ENCODE data around the gene PRPF18. TPM values are rescaled to one million over a fixed set of nuclear protein-coding genes. Genes with fewer than 3 reads are reported as not detected.

The PRPF18 gene
- total and polyA plus RNA-seq, 9 donors, result 13.0 to 22.4 (median 18.2) TPM

- no peak for TF ChIP-seq CTCF (IDR thresholded peaks at IDR 0.05)
- no peak for TF ChIP-seq POLR2A (IDR thresholded peaks at IDR 0.05)
- no peak for TF ChIP-seq EP300 (IDR thresholded peaks at IDR 0.05)
- H3K4me1 ChIP-seq (ENCODE audit: insufficient read depth), result no peaks in the 10 kb centered on the region
- 82 to 91% (median 84%) methylated on average over 3 of the region's 3 CpGs for WGBS, 3 donors
- H3K4me3 ChIP-seq, result no peak overlapping the region
- H3K36me3 ChIP-seq, result no peaks in the 10 kb centered on the region
- no peak overlapping the region for H3K27ac ChIP-seq
- DNase-seq, result no peak
- H3K9me3 ChIP-seq, result peaks cover 0 to 3% of the 10 kb centered on the region in 2 donors
- intact Hi-C loops (cut with DNase I), result no loop called here
- no peaks in the 10 kb centered on the region for H3K27me3 ChIP-seq
These were observed 22.2 kb upstream of the PRPF18 start for GRCh38 chr10:13564576-13564975.

GRCh38 chr10:13567030-13567429, 19.7 kb upstream of the PRPF18 start:
- no peak for TF ChIP-seq CTCF (IDR thresholded peaks at IDR 0.05)
- no peak for TF ChIP-seq POLR2A (IDR thresholded peaks at IDR 0.05)
- no peak for TF ChIP-seq EP300 (IDR thresholded peaks at IDR 0.05)
- DNase-seq, result no peak
- WGBS, 3 donors, result 93 to 96% (median 96%) methylated on average over 1 of the region's 1 CpG

GRCh38 chr10:13571541-13571940, 15.2 kb upstream of the PRPF18 start:
- no peaks in the 10 kb centered on the region for H3K4me1 ChIP-seq (ENCODE audit: insufficient read depth)
- no peaks in the 10 kb centered on the region for H3K9me3 ChIP-seq
- intact Hi-C loops (cut with DNase I), result no loop called here
- no peak for TF ChIP-seq POLR2A (IDR thresholded peaks at IDR 0.05)
- no peak for TF ChIP-seq CTCF (IDR thresholded peaks at IDR 0.05)
- TF ChIP-seq EP300 (IDR thresholded peaks at IDR 0.05), result no peak
- H3K27ac ChIP-seq, result no peak overlapping the region
- no peak overlapping the region for H3K4me3 ChIP-seq
- 35 to 52% (median 49%) methylated on average over 5 of the region's 5 CpGs for WGBS, 3 donors
- H3K36me3 ChIP-seq, result no peaks in the 10 kb centered on the region
- no peak for DNase-seq
- no peaks in the 10 kb centered on the region for H3K27me3 ChIP-seq

More at GRCh38 chr10:13567030-13567429, 19.7 kb upstream of the PRPF18 start:
- intact Hi-C loops (cut with DNase I), result no loop called here
- no peaks in the 10 kb centered on the region for H3K4me1 ChIP-seq (ENCODE audit: insufficient read depth)
- peaks cover 0 to 3% of the 10 kb centered on the region in 2 donors for H3K9me3 ChIP-seq
- H3K27ac ChIP-seq, result no peak overlapping the region
- H3K4me3 ChIP-seq, result no peak overlapping the region
- H3K36me3 ChIP-seq, result no peaks in the 10 kb centered on the region
- no peaks in the 10 kb centered on the region for H3K27me3 ChIP-seq

- intact Hi-C loops (cut with DNase I), result no loop called here
- Histone ChIP-seq H3K4me1 (ENCODE audit: insufficient read depth) (no peaks in the 10 kb centered on the region), H3K36me3 (no peaks in the 10 kb centered on the region), H3K27ac (no peak overlapping the region), H3K27me3 (no peaks in the 10 kb centered on the region), H3K4me3 (no peak overlapping the region), H3K9me3 (no peaks in the 10 kb centered on the region)
- TF ChIP-seq EP300 (IDR thresholded peaks at IDR 0.05), result no peak
- TF ChIP-seq CTCF (IDR thresholded peaks at IDR 0.05), result no peak
- no peak for TF ChIP-seq POLR2A (IDR thresholded peaks at IDR 0.05)
- WGBS, 3 donors, result 64 to 66% (median 65%) methylated on average over 4 of the region's 4 CpGs
- no peak for DNase-seq
These were observed 12.8 kb upstream of the PRPF18 start for GRCh38 chr10:13573960-13574359.
